GM21529 (cell line): ENCODE measurements around the gene GOLPH3.
"Not testable (repeated sequence)": the region's sequence is repeated elsewhere in the genome, so short reads cannot be mapped to it uniquely, and the experiment has no call there.

ENCODE experiments used
- ATAC-seq: cut with Tn5 transposase; IDR thresholded peaks from one replicate; pipeline ENCODE4 v1.9.1; 2021; ENCODE audit not compliant: unreplicated experiment

Gene GOLPH3

GRCh38 chr5:32100691-32101302, 73.3 kb downstream of the GOLPH3 start:
- no peak for ATAC-seq

- ATAC-seq, result no peak
These were observed 73.9 kb downstream of the GOLPH3 start for GRCh38 chr5:32100230-32100629.

- ATAC-seq, result no peak
These were observed 74.6 kb downstream of the GOLPH3 start for GRCh38 chr5:32099486-32100035.

- no peak for ATAC-seq
These were observed 75.2 kb downstream of the GOLPH3 start for GRCh38 chr5:32098890-32099310.

- no peak for ATAC-seq
These were observed 75.8 kb downstream of the GOLPH3 start for GRCh38 chr5:32098291-32098690.

GRCh38 chr5:32096891-32097595, 77.1 kb downstream of the GOLPH3 start:
- ATAC-seq, result no peak

- ATAC-seq, result no peak
These were observed 78.9 kb downstream of the GOLPH3 start for GRCh38 chr5:32095261-32095671.

GRCh38 chr5:32094691-32095090, 79.4 kb downstream of the GOLPH3 start:
- no peak for ATAC-seq

- peak; percentile 96 for ATAC-seq
These were observed 80.9 kb downstream of the GOLPH3 start for GRCh38 chr5:32092938-32093812.

- ATAC-seq, result no peak
These were observed 83.4 kb downstream of the GOLPH3 start for GRCh38 chr5:32090755-32091128.

GRCh38 chr5:32090026-32090754, 83.9 kb downstream of the GOLPH3 start:
- no peak for ATAC-seq

- ATAC-seq, result no peak
These were observed 84.7 kb downstream of the GOLPH3 start for GRCh38 chr5:32089146-32090000.

GRCh38 chr5:32088214-32088613, 85.9 kb downstream of the GOLPH3 start:
- no peak for ATAC-seq

GRCh38 chr5:32087086-32088082, 86.7 kb downstream of the GOLPH3 start:
- ATAC-seq, result no peak

- ATAC-seq, result no peak
These were observed 90.1 kb downstream of the GOLPH3 start for GRCh38 chr5:32083981-32084430.

GRCh38 chr5:32082701-32083100, 91.4 kb downstream of the GOLPH3 start:
- ATAC-seq, result no peak

GRCh38 chr5:32080565-32080964, 93.6 kb downstream of the GOLPH3 start:
- not testable (repeated sequence) for ATAC-seq

- not testable (repeated sequence) for ATAC-seq
These were observed 95.3 kb downstream of the GOLPH3 start for GRCh38 chr5:32078855-32079254.
